Smooth muscle cell (in vitro differentiated cells): Measurements from ENCODE around the gene LHFPL2. TPM values are rescaled to one million over a fixed set of nuclear protein-coding genes. Genes with fewer than 3 reads are reported as not detected.
A peak's percentile ranks its signal among the peaks of the same experiment; 100 is the strongest.

Source experiments
- DNase-seq: peaks from one replicate; lab custom pipeline; 2025; ENCODE audit not compliant: unreplicated experiment; lab: John Stamatoyannopoulos, UW
- H2AFZ ChIP-seq: fragments of 200-600 bp; sonication (generic); 2 replicates; pipeline ENCODE4 v1.6.0; 2016; ENCODE audit warnings: antibody characterized with exemption, low read depth, mild to moderate bottlenecking
- H3F3A ChIP-seq: fragments of 200-600 bp; sonication (generic); 2 replicates; pipeline ENCODE4 v1.6.0; 2017; ENCODE audit warnings: antibody characterized with exemption, low read depth
- H3K27ac ChIP-seq: fragments of 200-600 bp; sonication (generic); 2 replicates; pipeline ENCODE4 v1.5.1; 2016; ENCODE audit warnings: low read depth, mild to moderate bottlenecking
- H3K27me3 ChIP-seq: fragments of 200-600 bp; sonication (generic); 2 replicates; pipeline ENCODE4 v1.6.1; 2016; ENCODE audit warnings: low read depth, mild to moderate bottlenecking
- H3K36me3 ChIP-seq: fragments of 200-600 bp; sonication (generic); 2 replicates; pipeline ENCODE4 v1.5.1; 2016; ENCODE audit warnings: low read depth
- H3K4me1 ChIP-seq: fragments of 200-600 bp; sonication (generic); 2 replicates; pipeline ENCODE4 v1.5.1; 2016; ENCODE audit warnings: low read depth
- H3K4me2 ChIP-seq: fragments of 200-600 bp; sonication (generic); 2 replicates; pipeline ENCODE4 v1.6.0; 2016; ENCODE audit warnings: mild to moderate bottlenecking
- H3K4me3 ChIP-seq: fragments of 200-600 bp; sonication (generic); 2 replicates; pipeline ENCODE4 v1.5.1; 2016; ENCODE audit warnings: mild to moderate bottlenecking
- H3K79me2 ChIP-seq: fragments of 200-600 bp; sonication (generic); 2 replicates; pipeline ENCODE4 v1.6.0; 2016; ENCODE audit warnings: low read depth, mild to moderate bottlenecking
- H3K9ac ChIP-seq: fragments of 200-600 bp; sonication (generic); 2 replicates; pipeline ENCODE4 v1.6.0; 2016; ENCODE audit warnings: low read depth
- H3K9me3 ChIP-seq: fragments of 200-600 bp; sonication (generic); replicated peaks from 2 replicates; pipeline ENCODE4 v1.5.1; 2016; ENCODE audit warnings: low read depth
- H4K20me1 ChIP-seq: fragments of 200-600 bp; sonication (generic); 2 replicates; pipeline ENCODE4 v1.6.0; 2016; ENCODE audit warnings: low read depth
- WGBS: methylation state at CpG from one replicate; pipeline ENCODE4 v1.1.7; 2016; ENCODE audit warnings: low lambda C conversion rate; 5-methylcytosine and 5-hydroxymethylcytosine counted together
- polyA plus RNA-seq: library from polyadenylated mRNA; unstranded; fragments of >200 nt; fragmentation: Nextera tagmentation; extraction: Ambion mirVana; gene quantifications from 2 replicates; pipeline ENCODE4 v1.2.1, GENCODE V29; 2016
- total RNA-seq: library from RNA; depleted of rRNA; stranded (reverse); fragments of >200 nt; gene quantifications from 2 replicates; pipeline ENCODE4 v1.2.3, GENCODE V29; 2014
- TF ChIP-seq, protein P1 (sequence below): fragments of 200-600 bp; sonication (generic); IDR thresholded peaks from 2 replicates; pipeline ENCODE4 v1.5.1; 2017; ENCODE audit warnings: borderline replicate concordance, mild to moderate bottlenecking, antibody characterized with exemption; ENCODE audit not compliant: insufficient read depth, poor library complexity, severe bottlenecking

Gene LHFPL2
- total and polyA plus RNA-seq, 2 experiments from 2014 or later: 13.4 to 18.6 TPM

DNA sequence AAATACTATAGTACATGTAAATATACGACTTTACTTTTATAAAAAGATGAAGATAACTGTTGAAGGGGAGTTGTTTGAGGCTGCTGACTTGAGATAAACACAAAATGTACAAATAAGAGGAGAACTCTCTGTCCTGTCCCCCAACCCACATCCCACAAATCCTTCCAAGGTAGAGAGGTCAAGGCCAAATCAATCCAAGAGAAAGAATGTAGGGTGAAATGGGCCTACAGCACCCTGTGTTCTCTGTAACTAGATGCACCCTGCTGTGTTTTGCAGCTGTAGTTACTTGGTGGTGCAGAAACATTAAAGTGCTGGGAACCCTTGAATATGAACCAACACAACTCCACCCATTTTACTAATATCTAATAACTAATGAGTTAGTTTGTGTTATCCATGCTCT, 2.0 kb upstream of the LHFPL2 start:
- no peak overlapping the region for H2AFZ ChIP-seq
- H3K9me3 ChIP-seq: no peaks in the 10 kb centered on the region
- no peaks in the 10 kb centered on the region for H3K27me3 ChIP-seq
- TF ChIP-seq, protein P1, sequence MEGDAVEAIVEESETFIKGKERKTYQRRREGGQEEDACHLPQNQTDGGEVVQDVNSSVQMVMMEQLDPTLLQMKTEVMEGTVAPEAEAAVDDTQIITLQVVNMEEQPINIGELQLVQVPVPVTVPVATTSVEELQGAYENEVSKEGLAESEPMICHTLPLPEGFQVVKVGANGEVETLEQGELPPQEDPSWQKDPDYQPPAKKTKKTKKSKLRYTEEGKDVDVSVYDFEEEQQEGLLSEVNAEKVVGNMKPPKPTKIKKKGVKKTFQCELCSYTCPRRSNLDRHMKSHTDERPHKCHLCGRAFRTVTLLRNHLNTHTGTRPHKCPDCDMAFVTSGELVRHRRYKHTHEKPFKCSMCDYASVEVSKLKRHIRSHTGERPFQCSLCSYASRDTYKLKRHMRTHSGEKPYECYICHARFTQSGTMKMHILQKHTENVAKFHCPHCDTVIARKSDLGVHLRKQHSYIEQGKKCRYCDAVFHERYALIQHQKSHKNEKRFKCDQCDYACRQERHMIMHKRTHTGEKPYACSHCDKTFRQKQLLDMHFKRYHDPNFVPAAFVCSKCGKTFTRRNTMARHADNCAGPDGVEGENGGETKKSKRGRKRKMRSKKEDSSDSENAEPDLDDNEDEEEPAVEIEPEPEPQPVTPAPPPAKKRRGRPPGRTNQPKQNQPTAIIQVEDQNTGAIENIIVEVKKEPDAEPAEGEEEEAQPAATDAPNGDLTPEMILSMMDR: no peak
- peak overlapping the region; percentile 62 for H3K27ac ChIP-seq
- no peak overlapping the region for H3K4me3 ChIP-seq
- H3K79me2 ChIP-seq: peaks cover 21% of the 10 kb centered on the region
- 56% methylated on average over 1 of the region's 1 CpG for WGBS
- DNase-seq: no peak
- peak overlapping the region; percentile 96 for H3K4me2 ChIP-seq
- H3K9ac ChIP-seq: no peak overlapping the region
- H4K20me1 ChIP-seq: peaks cover 8% of the 10 kb centered on the region
- no peaks in the 10 kb centered on the region for H3K36me3 ChIP-seq
- peaks cover 24% of the 10 kb centered on the region for H3K4me1 ChIP-seq
- H3F3A ChIP-seq: peaks cover 10% of the 10 kb centered on the region

DNA sequence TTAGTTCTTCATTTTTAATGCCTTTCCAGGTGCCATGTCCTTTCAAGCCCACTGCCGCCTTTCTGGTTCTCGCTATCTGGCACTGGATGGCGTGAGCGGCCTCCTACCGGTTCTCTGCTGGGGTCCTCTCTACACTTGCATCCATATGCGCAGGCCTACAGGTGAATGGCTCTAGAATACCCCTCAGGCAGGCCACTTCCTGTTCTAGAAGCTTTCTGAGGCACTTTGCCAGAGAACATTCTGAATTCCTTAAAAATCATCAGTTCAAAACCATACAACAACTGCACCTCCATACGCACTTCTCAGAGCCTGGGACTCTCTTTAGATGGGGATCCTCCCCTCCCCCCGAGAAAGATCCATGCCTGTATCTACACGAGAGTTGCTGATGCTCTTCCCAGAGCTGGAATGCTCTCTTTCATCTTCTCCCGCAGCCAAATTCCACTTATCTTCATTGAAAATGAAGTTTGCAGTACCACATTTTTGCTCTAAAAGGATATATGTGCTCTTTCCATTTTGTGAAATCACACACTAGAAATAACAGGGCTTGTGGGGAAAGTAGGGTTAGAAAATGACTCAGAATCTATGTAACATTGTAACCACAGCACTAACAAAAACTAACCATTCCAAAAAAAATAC, 1.4 kb upstream of the LHFPL2 start:
- Histone ChIP-seq H3K4me2 (peak overlapping the region; percentile 96), H3K36me3 (no peaks in the 10 kb centered on the region), H3K9ac (no peak overlapping the region), H3F3A (peaks cover 10% of the 10 kb centered on the region), H2AFZ (no peak overlapping the region), H3K27ac (peak overlapping the region; percentile 62), H3K9me3 (no peaks in the 10 kb centered on the region), H3K4me1 (peaks cover 25% of the 10 kb centered on the region), H3K27me3 (no peaks in the 10 kb centered on the region), H4K20me1 (peaks cover 11% of the 10 kb centered on the region), H3K79me2 (peaks cover 27% of the 10 kb centered on the region), H3K4me3 (peak overlapping the region; percentile 91)
- 45% methylated on average over 10 of the region's 10 CpGs for WGBS
- DNase-seq: no peak
- TF ChIP-seq, protein P1: no peak

DNA sequence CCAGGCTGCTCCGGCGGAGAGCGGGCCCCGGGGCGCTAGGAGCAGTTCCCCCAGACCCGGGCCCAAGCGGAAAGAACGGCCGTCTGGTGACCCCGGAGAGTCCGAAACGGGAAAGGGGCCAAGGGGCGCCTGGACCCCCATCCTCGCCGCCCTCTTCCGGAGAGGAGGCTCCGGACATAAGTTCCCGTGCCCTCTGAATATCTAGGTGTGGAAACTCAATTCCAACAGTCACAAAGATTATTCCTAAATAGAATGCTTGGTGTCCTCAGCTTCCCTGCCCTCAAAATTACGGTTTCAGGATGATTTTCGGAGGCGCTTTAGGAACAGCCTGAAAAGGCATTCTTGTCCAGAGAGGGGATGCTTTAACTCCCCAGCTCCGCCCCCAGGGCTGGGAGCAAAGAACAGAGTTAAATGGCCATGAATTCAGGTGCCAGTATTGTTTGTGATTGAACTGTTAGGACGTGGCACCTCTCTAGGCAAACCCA, 681 bp upstream of the LHFPL2 start:
- TF ChIP-seq, protein P1: no peak

More for the DNA sequence above, 681 bp upstream of the LHFPL2 start:
- Histone ChIP-seq H3K79me2 (peaks cover 34% of the 10 kb centered on the region), H3K9ac (peak overlapping the region; percentile 91), H3F3A (peaks cover 10% of the 10 kb centered on the region), H3K27me3 (no peaks in the 10 kb centered on the region), H3K4me2 (peak overlapping the region; percentile 96), H3K4me1 (peaks cover 27% of the 10 kb centered on the region), H3K9me3 (no peaks in the 10 kb centered on the region), H3K36me3 (no peaks in the 10 kb centered on the region), H3K27ac (peak overlapping the region; percentile 93), H3K4me3 (peak overlapping the region; percentile 91), H2AFZ (peak overlapping the region; percentile 92), H4K20me1 (peaks cover 16% of the 10 kb centered on the region)
- WGBS: 4% methylated on average over 22 of the region's 23 CpGs
- DNase-seq: no peak
